GM12891 (cell line): Measurements from ENCODE around the gene TRIM25.

Experiments used
- DNase-seq: peaks from one replicate; pipeline ENCODE4 v3.0.0; 2011; ENCODE audit warnings: low spot score; ENCODE audit not compliant: insufficient read length
- FAIRE-seq: peaks from 2 replicates; lab custom pipeline; 2011; peaks lifted over from hg19 to GRCh38; lab: Jason Lieb, UNC
- PAX5 ChIP-seq: IDR thresholded peaks from 2 replicates; pipeline ENCODE4 v1.6.1; 2011; ENCODE audit warnings: low read length, moderate library complexity, mild to moderate bottlenecking; ENCODE audit not compliant: insufficient read depth, severe bottlenecking
- POLR2A ChIP-seq: IDR thresholded peaks from 2 replicates; pipeline ENCODE4 v1.6.1; 2011; ENCODE audit warnings: low read depth, low read length, control low read depth
- POLR2AphosphoS5 ChIP-seq: IDR thresholded peaks from 2 replicates; pipeline ENCODE4 v1.6.1; 2011; ENCODE audit warnings: low read depth, low read length, control low read depth
- POU2F2 ChIP-seq: IDR thresholded peaks from 2 replicates; pipeline ENCODE4 v1.6.1; 2011; ENCODE audit warnings: low read depth, mild to moderate bottlenecking, control low read depth, low read length, moderate library complexity
- SPI1 ChIP-seq: IDR thresholded peaks from 2 replicates; pipeline ENCODE4 v1.6.1; 2011; ENCODE audit warnings: low read depth, low read length, control low read depth
- TAF1 ChIP-seq: IDR thresholded peaks from 2 replicates; pipeline ENCODE4 v1.6.1; 2011; ENCODE audit warnings: low read depth, low read length, control low read depth

TRIM25 gene

GRCh38 chr17:56937687-56938086, 23.8 kb upstream of the TRIM25 start:
- FAIRE-seq (no peak), DNase-seq (no peak)
- TF ChIP-seq SPI1 (no peak), POLR2AphosphoS5 (no peak), TAF1 (no peak), POU2F2 (no peak), PAX5 (no peak), POLR2A (no peak)

GRCh38 chr17:56936697-56937322, 23.0 kb upstream of the TRIM25 start:
- FAIRE-seq: no peak
- no peak for TF ChIP-seq POLR2A
- TF ChIP-seq PAX5: no peak
- no peak for TF ChIP-seq POLR2AphosphoS5
- no peak for TF ChIP-seq POU2F2
- TF ChIP-seq TAF1: no peak
- no peak for TF ChIP-seq SPI1
- DNase-seq: no peak

- no peak for TF ChIP-seq POLR2A
- no peak for TF ChIP-seq POLR2AphosphoS5
- no peak for TF ChIP-seq PAX5
- no peak for TF ChIP-seq POU2F2
- TF ChIP-seq SPI1: no peak
- TF ChIP-seq TAF1: no peak
- DNase-seq: no peak
- no peak for FAIRE-seq
Observed at GRCh38 chr17:56935461-56935860, 21.6 kb upstream of the TRIM25 start.

GRCh38 chr17:56934280-56934679, 20.4 kb upstream of the TRIM25 start:
- no peak for DNase-seq
- no peak for TF ChIP-seq PAX5
- no peak for FAIRE-seq

- FAIRE-seq: no peak
- no peak for DNase-seq
- no peak for TF ChIP-seq POU2F2
- TF ChIP-seq POLR2AphosphoS5: no peak
- TF ChIP-seq TAF1: no peak
- no peak for TF ChIP-seq PAX5
- no peak for TF ChIP-seq SPI1
- no peak for TF ChIP-seq POLR2A
Observed at GRCh38 chr17:56933868-56934267, 20.0 kb upstream of the TRIM25 start.

- TF ChIP-seq TAF1 (no peak), POLR2A (no peak), POLR2AphosphoS5 (no peak), PAX5 (no peak), POU2F2 (no peak), SPI1 (no peak)
- no peak for FAIRE-seq
Observed at GRCh38 chr17:56933151-56933745, 19.4 kb upstream of the TRIM25 start.

GRCh38 chr17:56930739-56931337, 17.0 kb upstream of the TRIM25 start:
- TF ChIP-seq PAX5: no peak
- no peak for TF ChIP-seq POLR2A
- TF ChIP-seq SPI1: no peak
- no peak for TF ChIP-seq POU2F2
- TF ChIP-seq POLR2AphosphoS5: no peak
- TF ChIP-seq TAF1: no peak
- DNase-seq: no peak
- FAIRE-seq: no peak

More at GRCh38 chr17:56933151-56933745, 19.4 kb upstream of the TRIM25 start:
- DNase-seq: no peak

GRCh38 chr17:56929362-56929969, 15.6 kb upstream of the TRIM25 start:
- no peak for DNase-seq
- FAIRE-seq: no peak
- TF ChIP-seq TAF1: no peak
- TF ChIP-seq POU2F2: no peak
- no peak for TF ChIP-seq POLR2AphosphoS5

- TF ChIP-seq POLR2A: no peak
- no peak for TF ChIP-seq TAF1
- TF ChIP-seq POLR2AphosphoS5: no peak
- no peak for TF ChIP-seq SPI1
- no peak for TF ChIP-seq POU2F2
- TF ChIP-seq PAX5: no peak
- DNase-seq (no peak), FAIRE-seq (no peak)
Observed at GRCh38 chr17:56928586-56928985, 14.7 kb upstream of the TRIM25 start.
